ENCODE data around the gene NGF. TPM values are rescaled to one million over a fixed set of nuclear protein-coding genes. Genes with fewer than 3 reads are reported as not detected.

Gene NGF
- polyA plus RNA-seq, 3 donors = not detected

- no peaks in the 10 kb centered on the region for H3K36me3 ChIP-seq (replicated peaks in 1 of 2; ENCODE audit: control insufficient read depth in 1 of 2, insufficient read depth in 2 of 2, low read length in 2 of 2)
- no peaks in the 10 kb centered on the region for H3K79me2 ChIP-seq (ENCODE audit: insufficient read depth, low read length)
- Mint-ChIP-seq H3K9me3 (peaks cover 0 to 8% (median 5%) of the 10 kb centered on the region in 7 donors), H3K36me3 (peaks cover 0 to 2% of the 10 kb centered on the region in 2 donors), H3K27ac (no peak overlapping the region), H3K27me3 (ENCODE audit: low read depth in 3 of 3) (peaks cover 45 to 54% (median 47%) of the 10 kb centered on the region in 3 donors), H3K4me3 (peak overlapping the region in 1 of 2 donors; percentile 39), H3K4me1 (peaks cover 31% of the 10 kb centered on the region)
- TF ChIP-seq CTCF (IDR thresholded peaks at IDR 0.05) = no peak
- H3K4me3 ChIP-seq (replicated peaks in 1 of 3; ENCODE audit: low read depth in 2 of 3, low read length in 3 of 3) = no peak overlapping the region
- no peak overlapping the region for H2AFZ ChIP-seq (ENCODE audit: insufficient read depth, low read depth, low read length, poor library complexity, severe bottlenecking)
- H3K4me1 ChIP-seq (ENCODE audit: control insufficient read depth in 1 of 2, insufficient read depth in 2 of 2, low read length in 2 of 2) = peaks cover 28 to 31% of the 10 kb centered on the region in 2 donors
- peak overlapping the region; percentile 31 for H3K4me2 ChIP-seq (replicated peaks; ENCODE audit: extremely low read depth, low read length, poor library complexity, severe bottlenecking)
- peaks cover 34 to 44% of the 10 kb centered on the region in 2 donors for H3K27me3 ChIP-seq (ENCODE audit: control insufficient read depth in 2 of 2, insufficient read depth in 2 of 2, low read length in 2 of 2)
- DNase-seq = peak in 1 of 3 donors; percentile 4
- WGBS (ENCODE audit: insufficient coverage) = no CpG with 5 or more reads among the region's 3 CpGs
- no peak overlapping the region for H3K27ac ChIP-seq (ENCODE audit: low read depth in 1 of 2, low read length in 2 of 2)
- intact Hi-C loops (cut with micrococcal nuclease) = no loop called here
- no peaks in the 10 kb centered on the region for H4K20me1 ChIP-seq (ENCODE audit: insufficient read depth, low read length)
- H3K9me3 ChIP-seq (replicated peaks in 1 of 2; ENCODE audit: control insufficient read depth in 1 of 2, insufficient read depth in 1 of 2, low read length in 2 of 2) = no peaks in the 10 kb centered on the region
- H3K9ac ChIP-seq (ENCODE audit: insufficient read depth, low read length, poor library complexity, severe bottlenecking) = no peak overlapping the region
Measured at GRCh38 chr1:115340879-115341278, 2.8 kb upstream of the NGF start.

- H3K27ac ChIP-seq (ENCODE audit: low read depth in 1 of 2, low read length in 2 of 2) = no peak overlapping the region
- WGBS (ENCODE audit: insufficient coverage) = 8% methylated on average over 23 of the region's 25 CpGs
- Mint-ChIP-seq H3K4me1 (peaks cover 38% of the 10 kb centered on the region), H3K9me3 (peaks cover 0 to 8% (median 5%) of the 10 kb centered on the region in 7 donors), H3K4me3 (peak overlapping the region in 1 of 2 donors; percentile 76), H3K36me3 (peaks cover 0 to 2% of the 10 kb centered on the region in 2 donors), H3K27me3 (ENCODE audit: low read depth in 3 of 3) (peaks cover 46 to 57% (median 46%) of the 10 kb centered on the region in 3 donors), H3K27ac (no peak overlapping the region)
- H3K79me2 ChIP-seq (ENCODE audit: insufficient read depth, low read length) = no peaks in the 10 kb centered on the region
- no peak overlapping the region for H3K4me2 ChIP-seq (replicated peaks; ENCODE audit: extremely low read depth, low read length, poor library complexity, severe bottlenecking)
- H2AFZ ChIP-seq (ENCODE audit: insufficient read depth, low read depth, low read length, poor library complexity, severe bottlenecking) = no peak overlapping the region
- no peaks in the 10 kb centered on the region for H3K36me3 ChIP-seq (replicated peaks in 1 of 2; ENCODE audit: control insufficient read depth in 1 of 2, insufficient read depth in 2 of 2, low read length in 2 of 2)
- H4K20me1 ChIP-seq (ENCODE audit: insufficient read depth, low read length) = no peaks in the 10 kb centered on the region
- intact Hi-C loops (cut with micrococcal nuclease) = no loop called here
- H3K27me3 ChIP-seq (ENCODE audit: control insufficient read depth in 2 of 2, insufficient read depth in 2 of 2, low read length in 2 of 2) = peaks cover 35 to 44% of the 10 kb centered on the region in 2 donors
- H3K4me3 ChIP-seq (replicated peaks in 1 of 3; ENCODE audit: low read depth in 2 of 3, low read length in 3 of 3) = no peak overlapping the region
- DNase-seq = no peak
- no peak overlapping the region for H3K9ac ChIP-seq (ENCODE audit: insufficient read depth, low read length, poor library complexity, severe bottlenecking)
- H3K4me1 ChIP-seq (ENCODE audit: control insufficient read depth in 1 of 2, insufficient read depth in 2 of 2, low read length in 2 of 2) = peaks cover 41% of the 10 kb centered on the region in 2 donors
- no peaks in the 10 kb centered on the region for H3K9me3 ChIP-seq (replicated peaks in 1 of 2; ENCODE audit: control insufficient read depth in 1 of 2, insufficient read depth in 1 of 2, low read length in 2 of 2)
- no peak for TF ChIP-seq CTCF (IDR thresholded peaks at IDR 0.05)
Measured at GRCh38 chr1:115338457-115338820, 390 bp upstream of the NGF start.

Data from CD14-positive monocyte (primary cell).